Colonic mucosa (tissue), 4 donors: ENCODE results near the gene MYO16. TPM values are rescaled to one million over a fixed set of nuclear protein-coding genes. Genes with fewer than 3 reads are reported as not detected.

Experiments
- DNase-seq: peaks from one replicate; pipeline ENCODE4 v3.0.0-alpha.2; 2020
- H3K27ac ChIP-seq: fragments of 200-600 bp; one replicate; pipeline ENCODE4 v1.8.0; 2021
- H3K27me3 ChIP-seq: fragments of 200-600 bp; one replicate; pipeline ENCODE4 v1.8.0; 2021
- H3K36me3 ChIP-seq: fragments of 200-600 bp; one replicate; pipeline ENCODE4 v1.8.0; 2021
- H3K4me1 ChIP-seq: fragments of 200-600 bp; one replicate; pipeline ENCODE4 v1.8.0; 2021; ENCODE audit warnings: mild to moderate bottlenecking
- H3K4me3 ChIP-seq: fragments of 200-600 bp; one replicate; pipeline ENCODE4 v1.8.0; 2021
- H3K9ac ChIP-seq, 2 donors: one replicate each; pipeline ENCODE4 v1.7.0; 2013; ENCODE audit warnings: control low read depth in 2 of 2, low read depth in 2 of 2, low read length in 2 of 2
- H3K9me3 ChIP-seq: fragments of 200-600 bp; one replicate; pipeline ENCODE4 v1.8.0; 2021
- CTCF ChIP-seq: fragments of 200-600 bp; IDR thresholded peaks from one replicate; pipeline ENCODE4 v1.8.0; 2022; ENCODE audit warnings: antibody characterized with exemption, mild to moderate bottlenecking
- intact Hi-C: fragments of 100-400 bp; cut with DNase I; formaldehyde crosslinking; loops from one replicate; pipeline ENCODE4 v1.14.1; 2022
- total RNA-seq, 2 donors: library from RNA; stranded (reverse); fragmentation: NEBNext Ultra II Directional in 1 of 2; extraction: Animal tissue kit (Norgen Biotek cat#: 25700) in 1 of 2; gene quantifications; one replicate each; pipeline ENCODE4 v1.2.1, GENCODE V29; 2021
- donor health status: healthy.
- donor health status: DM: no; HTN: no; CAD: no.
- donor health status: DM: no; HTN: no; CAD: no.

MYO16 gene
- total RNA-seq, 2 donors from 2014 or later: 0.05 TPM; not detected in 1

GRCh38 chr13:109158383-109158782, 529.0 kb downstream of the MYO16 start:
- Histone ChIP-seq H3K27me3 (no peaks in the 10 kb centered on the region), H3K4me3 (no peak overlapping the region), H3K27ac (no peak overlapping the region), H3K4me1 (no peaks in the 10 kb centered on the region), H3K9me3 (no peaks in the 10 kb centered on the region), H3K36me3 (no peaks in the 10 kb centered on the region), H3K9ac (no peak overlapping the region)
- intact Hi-C loops: no loop called here
- no peak for DNase-seq
- TF ChIP-seq CTCF: no peak

- no peaks in the 10 kb centered on the region for H3K36me3 ChIP-seq
- H3K4me3 ChIP-seq: no peak overlapping the region
- no peaks in the 10 kb centered on the region for H3K4me1 ChIP-seq
- H3K27ac ChIP-seq: no peak overlapping the region
- H3K9me3 ChIP-seq: no peaks in the 10 kb centered on the region
- no peaks in the 10 kb centered on the region for H3K27me3 ChIP-seq
- no peak overlapping the region for H3K9ac ChIP-seq
- intact Hi-C loops: no loop called here
- no peak for TF ChIP-seq CTCF
- DNase-seq: no peak
Measured at GRCh38 chr13:109159650-109160309, 530.4 kb downstream of the MYO16 start.

- intact Hi-C loops: no loop called here
- Histone ChIP-seq H3K4me1 (no peaks in the 10 kb centered on the region), H3K27ac (no peak overlapping the region)
Measured at GRCh38 chr13:109160357-109160756, 530.9 kb downstream of the MYO16 start.

DNA sequence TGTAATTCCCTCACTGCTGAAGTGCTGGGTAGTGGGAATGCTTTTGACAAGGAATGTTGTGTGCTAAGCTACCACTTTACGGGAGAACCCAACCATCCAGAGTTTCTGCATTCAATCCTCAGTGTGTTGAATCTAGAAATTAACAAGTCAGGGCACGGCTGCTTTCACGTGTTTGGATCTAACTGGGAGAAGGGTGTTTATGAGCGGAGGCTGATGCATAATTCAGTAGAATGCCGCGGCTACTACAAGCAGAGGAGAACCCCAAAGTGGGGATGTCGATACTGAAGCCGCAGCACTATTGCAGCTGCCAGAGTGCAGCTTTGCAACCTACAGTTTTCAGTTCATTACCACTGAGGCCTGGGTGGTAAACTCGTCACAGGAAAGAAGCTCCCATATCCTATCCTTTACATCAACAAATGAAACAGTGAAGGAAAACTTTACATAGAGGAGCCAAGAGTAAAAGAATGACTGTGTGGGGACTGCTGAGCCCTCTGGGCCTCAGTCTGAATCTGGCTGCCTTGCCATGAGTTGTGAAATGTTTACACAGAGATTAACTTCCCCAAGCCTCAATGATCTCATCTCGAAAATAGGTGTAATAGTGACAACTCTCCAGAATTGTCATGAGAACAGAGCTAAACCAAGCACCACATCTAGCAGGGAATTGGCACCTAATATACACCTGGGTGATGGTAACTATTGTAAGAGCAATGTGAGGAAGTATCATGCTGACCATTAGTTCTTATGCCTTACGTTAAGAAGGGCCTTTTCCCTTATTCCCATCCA, 531.7 kb downstream of the MYO16 start:
- H3K36me3 ChIP-seq: no peaks in the 10 kb centered on the region
- no peak for DNase-seq
- no peak overlapping the region for H3K27ac ChIP-seq
- no peak overlapping the region for H3K4me3 ChIP-seq
- no peak for TF ChIP-seq CTCF
- no peaks in the 10 kb centered on the region for H3K27me3 ChIP-seq
- H3K4me1 ChIP-seq: no peaks in the 10 kb centered on the region
- H3K9ac ChIP-seq: no peak overlapping the region
- intact Hi-C loops: no loop called here
- no peaks in the 10 kb centered on the region for H3K9me3 ChIP-seq

More at GRCh38 chr13:109160357-109160756, 530.9 kb downstream of the MYO16 start:
- DNase-seq: no peak
- Histone ChIP-seq H3K9ac (no peak overlapping the region), H3K36me3 (no peaks in the 10 kb centered on the region), H3K9me3 (no peaks in the 10 kb centered on the region), H3K4me3 (no peak overlapping the region), H3K27me3 (no peaks in the 10 kb centered on the region)
- TF ChIP-seq CTCF: no peak

DNA sequence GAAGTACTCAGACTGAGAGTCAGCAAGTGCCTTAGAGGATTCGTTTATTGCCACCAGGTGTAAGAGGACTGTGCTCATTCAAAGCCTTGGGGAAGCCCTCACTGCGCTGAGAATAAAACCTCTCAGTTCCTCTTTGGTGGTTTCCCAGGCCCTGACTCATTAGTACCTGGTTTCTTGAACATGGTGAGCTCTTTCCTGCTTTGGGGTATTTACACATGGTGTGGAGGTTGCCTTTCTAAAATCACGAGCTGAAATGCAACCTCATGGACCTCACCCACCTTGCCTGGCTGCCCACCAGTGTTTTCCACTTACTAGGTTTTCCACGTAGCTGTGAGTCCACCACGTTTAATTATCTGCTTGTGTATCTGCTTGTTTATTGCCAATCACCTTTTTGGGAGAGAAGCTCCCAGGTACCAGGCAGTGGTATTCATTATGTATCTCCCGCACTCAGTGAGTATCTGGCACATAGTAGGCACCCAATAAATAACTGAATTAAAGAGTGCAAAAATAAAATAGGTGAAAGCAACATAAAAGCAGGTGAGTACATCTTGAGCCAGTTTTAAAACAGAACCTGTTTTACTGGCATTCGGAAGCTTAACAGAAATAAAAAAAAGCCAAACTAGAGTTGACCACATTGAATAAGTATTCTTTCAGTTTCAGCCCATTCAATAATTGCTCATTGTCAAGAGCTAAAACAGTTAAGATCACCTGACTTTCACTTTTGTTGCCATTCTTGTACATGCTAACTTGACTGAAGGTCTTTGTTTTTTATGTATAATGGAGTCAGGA, 533.0 kb downstream of the MYO16 start:
- DNase-seq: no peak
- no peaks in the 10 kb centered on the region for H3K27me3 ChIP-seq
- intact Hi-C loops: no loop called here
- no peak overlapping the region for H3K4me3 ChIP-seq
- H3K9me3 ChIP-seq: no peaks in the 10 kb centered on the region
- H3K9ac ChIP-seq: no peak overlapping the region
- no peak overlapping the region for H3K27ac ChIP-seq
- no peak for TF ChIP-seq CTCF
- no peaks in the 10 kb centered on the region for H3K4me1 ChIP-seq
- no peaks in the 10 kb centered on the region for H3K36me3 ChIP-seq
